GM21576 (cell line): ENCODE data around the gene CD7.

Experiments
- ATAC-seq: cut with Tn5 transposase; IDR thresholded peaks from one replicate; pipeline ENCODE4 v1.9.1; 2021; ENCODE audit warnings: mild to moderate bottlenecking, moderate library complexity; ENCODE audit not compliant: unreplicated experiment

The CD7 gene

GRCh38 chr17:82329683-82330321 lies 12.4 kb upstream of the CD7 start:
- ATAC-seq: no peak

GRCh38 chr17:82328994-82329507 lies 11.6 kb upstream of the CD7 start:
- ATAC-seq: no peak

GRCh38 chr17:82328141-82328993 lies 11.0 kb upstream of the CD7 start:
- no peak for ATAC-seq

GRCh38 chr17:82327757-82328140 lies 10.3 kb upstream of the CD7 start:
- no peak for ATAC-seq

GRCh38 chr17:82327289-82327688 lies 9.9 kb upstream of the CD7 start:
- ATAC-seq: no peak

DNA sequence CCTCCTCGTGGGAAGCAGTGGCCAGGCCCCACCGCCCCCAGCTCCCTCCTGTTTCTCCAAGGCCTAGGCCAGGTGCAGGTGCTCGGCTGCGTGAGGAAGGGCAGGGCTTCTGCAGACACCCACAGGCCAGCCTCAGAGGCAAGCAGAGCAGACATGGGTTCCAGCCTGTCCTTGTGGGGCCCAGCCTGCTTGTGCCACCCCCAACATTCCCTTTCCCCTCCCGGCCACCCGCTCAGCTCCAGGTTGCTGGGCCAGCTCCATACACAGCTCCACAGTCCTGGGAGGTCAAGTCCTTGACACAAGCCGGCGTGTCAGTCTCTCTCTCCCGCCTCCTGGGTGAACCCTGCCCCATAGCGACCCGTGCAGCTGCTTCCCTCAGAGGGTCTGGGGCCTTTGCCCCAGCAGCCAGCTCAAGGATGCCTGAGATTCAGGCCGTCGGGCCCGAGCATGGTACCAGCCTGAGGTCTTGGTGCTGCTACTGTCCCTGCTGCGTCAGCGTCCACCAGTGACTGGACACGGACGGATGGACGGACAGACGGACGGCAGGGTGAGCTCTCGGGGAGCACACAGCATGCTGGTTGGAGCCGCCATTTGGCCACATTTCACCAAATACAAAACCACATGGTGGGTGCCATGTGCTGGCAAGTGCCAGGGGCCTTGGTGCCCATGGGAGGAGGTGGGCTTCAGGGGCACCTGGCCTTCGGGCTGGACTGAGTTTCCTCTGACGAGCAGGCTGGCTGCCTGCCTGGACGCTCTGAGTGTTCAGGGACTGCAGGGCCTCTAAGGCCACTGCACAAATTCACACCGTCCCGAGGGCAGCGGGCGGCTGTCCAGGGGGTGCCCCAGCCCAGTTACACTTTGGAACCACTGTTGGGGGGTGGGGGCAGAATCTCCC lies 8.1 kb upstream of the CD7 start:
- ATAC-seq: no peak

GRCh38 chr17:82324566-82325285 lies 7.3 kb upstream of the CD7 start:
- no peak for ATAC-seq

DNA sequence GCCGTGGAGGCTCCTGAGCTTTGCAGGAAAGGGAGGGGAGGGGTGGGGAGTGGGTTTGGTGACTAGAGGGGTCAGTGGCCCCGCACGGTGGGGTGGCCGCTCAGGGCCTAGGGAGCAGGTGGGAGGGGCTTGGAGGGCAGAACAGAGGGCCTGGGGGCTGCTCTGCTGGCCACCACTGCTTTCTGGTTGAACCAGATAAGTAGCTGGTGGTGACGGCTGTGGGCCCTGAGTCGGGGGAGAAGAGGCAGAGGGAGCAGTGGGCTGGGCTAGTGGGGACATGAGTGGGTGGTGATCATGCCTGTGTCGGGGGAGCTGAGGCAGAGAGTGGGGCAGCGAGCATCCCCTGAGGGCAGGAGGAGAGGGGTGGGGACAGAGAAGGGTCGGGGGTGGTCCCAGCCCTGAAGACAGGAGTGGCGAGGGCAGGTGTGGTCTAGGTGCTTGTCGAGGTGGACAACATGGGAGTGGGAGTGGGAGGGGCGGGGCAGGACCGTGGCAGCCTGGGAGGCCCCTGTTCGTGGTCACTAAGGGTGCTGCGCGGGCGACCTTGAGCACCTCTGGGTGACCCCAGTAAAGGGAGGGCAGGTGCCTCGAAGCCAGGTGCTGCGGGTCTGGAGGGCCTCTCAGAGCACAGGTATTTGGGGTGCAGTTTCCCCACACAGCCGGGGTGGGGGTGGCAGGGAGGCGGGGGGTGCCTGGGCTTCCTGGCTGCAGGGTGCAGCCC lies 6.3 kb upstream of the CD7 start:
- no peak for ATAC-seq

DNA sequence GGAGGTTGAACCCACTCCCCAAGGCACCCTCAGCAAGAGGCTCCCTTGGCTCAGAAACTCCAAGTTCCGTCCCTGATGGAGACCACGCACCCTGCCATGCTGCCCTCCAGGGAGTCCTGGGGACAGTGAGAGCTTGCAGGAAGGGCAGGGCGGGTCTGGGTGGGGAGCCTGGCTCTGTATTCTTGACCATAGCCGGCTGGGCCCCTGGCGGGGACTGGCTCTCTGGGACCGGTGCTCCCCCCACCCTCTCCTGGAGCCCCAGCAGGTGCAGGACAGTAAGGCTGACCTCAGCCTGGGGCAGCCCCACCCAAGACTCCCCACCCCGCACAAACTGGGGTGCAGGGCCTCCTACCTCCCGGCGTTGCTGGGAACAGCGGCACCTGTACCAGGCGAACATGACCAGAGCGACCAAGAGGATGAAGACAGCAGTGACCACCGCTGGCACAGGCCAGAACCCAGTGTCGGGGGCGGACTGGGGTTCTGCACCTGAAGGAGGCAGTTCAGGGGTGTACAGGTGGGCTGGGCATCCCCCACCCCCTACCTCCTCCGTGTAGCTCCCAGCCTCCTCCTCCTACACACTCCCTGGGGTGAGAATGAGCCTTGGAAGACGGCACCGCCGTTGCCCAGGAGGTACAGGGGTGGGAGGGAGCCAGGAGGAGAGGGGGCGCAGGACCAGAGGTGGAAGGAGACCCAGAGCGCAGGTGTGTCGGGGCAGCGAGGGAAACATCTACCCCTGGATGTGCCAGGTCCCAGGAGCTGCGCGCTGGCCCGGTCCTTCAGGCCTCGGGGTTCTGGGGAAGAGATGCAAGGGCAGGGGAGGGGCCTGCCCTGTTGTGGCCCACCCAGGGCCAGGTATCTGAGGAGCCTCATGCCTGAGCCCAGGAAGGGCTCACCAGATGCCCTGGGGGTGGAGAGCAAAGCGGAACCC lies 5.4 kb upstream of the CD7 start:
- no peak for ATAC-seq

DNA sequence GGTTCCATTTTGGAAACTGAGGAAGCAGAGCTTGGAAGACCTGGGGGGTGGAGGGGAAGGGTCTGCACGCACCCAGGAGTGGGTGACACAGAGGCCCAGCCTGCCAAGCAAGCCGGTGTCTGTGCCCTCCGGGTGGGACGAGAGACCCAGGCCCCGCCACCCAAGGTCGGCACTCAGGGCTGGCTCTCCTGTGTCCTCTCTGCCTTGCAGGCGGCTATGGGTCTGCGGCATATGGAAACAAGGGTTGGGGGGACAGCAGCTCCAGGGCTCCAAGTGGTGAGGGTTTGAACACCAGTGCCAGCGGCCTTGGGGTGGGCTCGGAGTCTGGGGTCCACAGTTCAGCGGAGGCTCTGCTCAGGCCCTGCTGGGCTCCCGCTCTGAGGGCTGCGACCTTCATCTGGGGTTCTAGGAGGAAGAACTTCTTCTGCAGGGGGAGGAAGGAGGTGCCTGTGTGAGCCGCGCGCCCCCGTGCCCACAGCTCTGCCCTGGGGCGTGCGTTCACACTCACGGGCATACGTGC lies 4.6 kb upstream of the CD7 start:
- no peak for ATAC-seq

DNA sequence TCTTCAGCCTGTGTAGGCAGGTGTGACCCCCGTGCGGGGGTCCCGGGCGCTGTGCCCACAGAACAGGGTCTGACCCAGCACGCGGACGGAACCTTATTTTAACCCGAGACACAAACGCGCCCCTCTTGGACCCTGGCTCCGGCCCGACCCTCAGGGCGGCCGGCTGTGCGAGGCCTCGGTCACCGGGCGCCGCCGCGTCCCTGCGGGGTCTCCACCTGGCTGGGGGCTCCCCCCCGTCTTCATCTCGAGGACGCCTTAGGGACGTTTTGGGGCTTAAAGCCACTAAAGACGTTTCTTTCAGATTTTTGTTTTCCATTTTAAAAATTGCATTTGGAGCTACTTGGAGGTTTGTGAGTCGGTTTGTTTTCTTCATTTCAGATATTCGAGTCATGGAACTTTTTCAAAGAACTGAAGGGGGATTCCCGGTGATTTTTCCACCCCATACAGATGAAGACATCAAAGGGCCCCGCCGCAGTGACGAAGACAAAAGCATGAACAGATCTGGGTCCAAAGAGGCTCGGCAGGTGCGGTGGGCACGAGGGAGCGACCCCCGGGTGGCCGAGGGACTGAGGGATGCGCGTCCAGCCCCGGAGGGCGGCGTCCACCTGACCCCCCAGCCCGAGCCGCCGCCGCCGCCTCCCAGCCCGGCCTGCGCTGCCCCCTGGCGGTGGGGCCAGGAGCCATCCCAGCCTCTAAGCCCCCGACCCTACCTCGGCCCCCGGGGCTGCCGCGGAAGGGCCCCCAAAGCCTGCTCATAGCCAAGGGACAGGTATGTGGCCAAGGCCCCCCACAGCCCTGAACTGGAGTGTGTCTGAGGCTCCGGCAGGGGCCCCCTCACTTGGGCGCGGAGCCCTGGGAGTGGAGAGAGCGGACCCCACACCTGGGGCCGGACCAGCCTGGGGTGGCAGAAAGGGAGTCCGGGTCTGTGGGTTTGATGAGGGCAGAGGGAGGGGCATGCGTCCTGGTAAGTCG lies 3.8 kb upstream of the CD7 start:
- ATAC-seq: no peak

- no peak for ATAC-seq
These were observed 2.9 kb upstream of the CD7 start for GRCh38 chr17:82320140-82320840.

GRCh38 chr17:82319619-82320062 lies 2.2 kb upstream of the CD7 start:
- ATAC-seq: no peak

GRCh38 chr17:82318772-82319606 lies 1.6 kb upstream of the CD7 start:
- no peak for ATAC-seq

DNA sequence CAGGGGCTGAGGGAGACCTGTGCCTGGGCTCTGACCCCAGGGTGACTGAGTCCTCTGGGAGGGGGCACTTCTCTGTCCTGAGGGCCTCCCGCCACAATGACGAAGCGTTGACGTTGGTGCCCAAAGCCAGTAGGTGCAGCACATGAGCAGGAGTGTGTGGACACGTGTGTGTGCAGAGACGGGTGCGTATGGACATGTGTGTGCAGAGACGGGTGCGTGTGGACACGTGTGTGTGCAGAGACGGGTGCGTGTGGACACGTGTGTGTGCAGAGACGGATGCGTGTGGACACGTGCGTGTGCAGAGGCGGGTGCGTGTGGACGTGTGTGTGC lies 726 bp upstream of the CD7 start:
- no peak for ATAC-seq
